Purkinje cell (primary cell): ENCODE data around the gene UNC5CL. TPM values are rescaled to one million over a fixed set of nuclear protein-coding genes. Genes with fewer than 3 reads are reported as not detected.

ENCODE experiments used
- polyA plus RNA-seq: library from polyadenylated mRNA; unstranded; fragments of >200 nt; fragmentation: Nextera tagmentation; gene quantifications from 2 replicates; pipeline ENCODE4 v1.2.1, GENCODE V29; 2014

Gene UNC5CL, protein sequence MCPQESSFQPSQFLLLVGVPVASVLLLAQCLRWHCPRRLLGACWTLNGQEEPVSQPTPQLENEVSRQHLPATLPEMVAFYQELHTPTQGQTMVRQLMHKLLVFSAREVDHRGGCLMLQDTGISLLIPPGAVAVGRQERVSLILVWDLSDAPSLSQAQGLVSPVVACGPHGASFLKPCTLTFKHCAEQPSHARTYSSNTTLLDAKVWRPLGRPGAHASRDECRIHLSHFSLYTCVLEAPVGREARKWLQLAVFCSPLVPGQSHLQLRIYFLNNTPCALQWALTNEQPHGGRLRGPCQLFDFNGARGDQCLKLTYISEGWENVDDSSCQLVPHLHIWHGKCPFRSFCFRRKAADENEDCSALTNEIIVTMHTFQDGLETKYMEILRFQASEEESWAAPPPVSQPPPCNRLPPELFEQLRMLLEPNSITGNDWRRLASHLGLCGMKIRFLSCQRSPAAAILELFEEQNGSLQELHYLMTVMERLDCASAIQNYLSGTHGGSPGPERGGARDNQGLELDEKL
- polyA plus RNA-seq: not detected in 2 replicates

DNA sequence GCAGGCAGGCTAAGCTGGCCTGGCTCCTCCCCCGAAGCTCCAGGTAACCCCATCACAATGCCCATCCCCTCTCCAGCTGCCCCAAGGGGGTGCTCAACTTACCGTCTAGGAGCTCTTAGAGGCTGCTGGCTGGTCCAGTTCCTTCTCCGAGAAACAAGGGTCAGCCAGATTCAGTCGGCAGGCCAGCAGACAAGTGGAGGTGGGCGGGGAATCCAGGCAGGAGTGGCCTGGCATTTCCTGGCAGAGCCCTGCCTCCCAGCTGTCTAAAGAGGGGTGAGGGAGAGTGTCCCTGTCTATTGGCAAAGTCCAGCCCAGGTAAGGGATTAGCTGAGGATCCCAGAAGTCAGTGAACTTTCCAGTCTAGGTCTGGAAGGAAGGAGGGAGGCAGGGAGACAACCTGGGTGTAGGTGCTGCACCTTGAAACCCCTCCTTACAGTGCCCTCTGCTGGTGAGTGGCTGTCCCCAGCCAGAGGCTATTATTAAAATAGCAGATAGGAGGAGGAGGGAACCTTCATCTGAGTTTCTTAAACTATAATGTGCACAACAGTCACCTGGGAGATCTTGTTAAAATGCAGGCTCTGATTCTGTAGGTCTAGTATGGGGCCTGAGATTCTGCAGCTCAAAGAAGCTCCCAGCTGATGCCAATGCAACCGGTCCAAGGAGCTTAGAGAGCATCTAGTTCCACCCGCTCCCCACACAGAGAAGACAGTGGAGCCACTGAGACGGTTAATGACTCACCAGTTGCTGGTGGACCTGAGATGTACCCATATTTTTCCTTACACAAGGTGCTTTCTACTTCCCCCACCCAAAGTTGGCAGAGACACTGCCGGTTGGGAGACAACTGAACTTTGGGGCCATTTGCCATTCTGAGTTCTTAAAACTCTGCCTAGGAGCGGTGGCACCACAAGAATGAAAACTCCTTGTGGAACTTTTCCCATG lies at the start of gene UNC5CL:
Gene UNC5CL, minus strand, starts transcription at position 162 of the 939 bp plus-strand sequence. CDS start 4,147 bp downstream, outside the sequence.

GRCh38 chr6:41072836-41073202 lies 33.8 kb upstream of the UNC5CL start, which contains the start of gene NFYA:
TSS of gene NFYA (plus strand) at chr6:41072974. CDS start at chr6:41079090, 6,116 bp downstream.

DNA sequence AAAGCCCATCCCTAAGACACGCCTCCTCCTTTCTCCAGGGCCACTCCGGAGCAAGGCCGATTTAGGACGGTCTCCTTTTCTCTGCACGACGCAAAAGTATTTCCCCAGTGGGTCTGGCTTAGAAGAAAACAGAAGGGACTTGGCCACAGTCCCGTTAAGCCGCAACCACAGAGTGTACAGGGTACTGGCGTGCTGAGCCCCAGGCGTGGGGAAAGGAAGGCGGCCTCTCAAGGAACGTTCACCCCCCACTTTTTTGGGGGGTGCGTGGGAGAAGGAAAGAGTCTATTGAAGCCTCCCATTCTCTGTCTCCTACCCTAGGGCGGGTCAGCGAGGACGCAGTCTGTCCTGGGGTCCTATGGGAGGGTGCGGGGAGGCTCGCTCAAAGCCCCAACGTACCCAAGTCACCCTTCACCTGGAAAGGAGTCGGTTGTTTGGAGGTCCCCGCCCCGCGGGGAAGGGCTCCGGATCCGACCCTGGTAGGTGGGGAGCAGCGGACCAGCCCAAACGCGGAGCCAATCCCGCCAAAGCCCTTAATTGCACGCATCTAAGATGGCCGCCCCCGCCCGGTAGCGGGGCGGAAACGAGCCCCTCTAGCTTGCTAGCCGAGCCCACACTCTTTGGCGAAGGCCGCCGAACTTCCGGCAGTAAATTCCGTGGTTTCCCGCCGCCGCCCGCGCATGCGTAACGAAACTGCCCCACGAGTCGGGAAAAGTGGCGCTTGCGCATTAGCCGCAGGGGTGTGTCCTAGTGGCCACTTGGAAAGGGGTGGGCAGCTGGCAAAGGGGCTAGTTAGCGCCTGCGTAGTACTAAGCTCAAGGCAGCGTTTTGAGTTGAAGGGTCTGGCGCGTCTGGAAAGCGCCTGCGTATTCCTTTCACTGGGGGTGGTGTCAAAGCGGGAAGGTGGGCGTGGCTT lies 33.2 kb upstream of the UNC5CL start, which contains the start of gene OARD1:
Gene OARD1, minus strand, starts transcription at position 434 of the 913 bp plus-strand sequence. CDS start 722 bp downstream, outside the sequence.

GRCh38 chr6:41053041-41053440 lies 14.0 kb upstream of the UNC5CL start, which contains the start of gene APOBEC2:
TSS of gene APOBEC2 (plus strand) at chr6:41053202. CDS start at chr6:41053348, 146 bp downstream.

DNA sequence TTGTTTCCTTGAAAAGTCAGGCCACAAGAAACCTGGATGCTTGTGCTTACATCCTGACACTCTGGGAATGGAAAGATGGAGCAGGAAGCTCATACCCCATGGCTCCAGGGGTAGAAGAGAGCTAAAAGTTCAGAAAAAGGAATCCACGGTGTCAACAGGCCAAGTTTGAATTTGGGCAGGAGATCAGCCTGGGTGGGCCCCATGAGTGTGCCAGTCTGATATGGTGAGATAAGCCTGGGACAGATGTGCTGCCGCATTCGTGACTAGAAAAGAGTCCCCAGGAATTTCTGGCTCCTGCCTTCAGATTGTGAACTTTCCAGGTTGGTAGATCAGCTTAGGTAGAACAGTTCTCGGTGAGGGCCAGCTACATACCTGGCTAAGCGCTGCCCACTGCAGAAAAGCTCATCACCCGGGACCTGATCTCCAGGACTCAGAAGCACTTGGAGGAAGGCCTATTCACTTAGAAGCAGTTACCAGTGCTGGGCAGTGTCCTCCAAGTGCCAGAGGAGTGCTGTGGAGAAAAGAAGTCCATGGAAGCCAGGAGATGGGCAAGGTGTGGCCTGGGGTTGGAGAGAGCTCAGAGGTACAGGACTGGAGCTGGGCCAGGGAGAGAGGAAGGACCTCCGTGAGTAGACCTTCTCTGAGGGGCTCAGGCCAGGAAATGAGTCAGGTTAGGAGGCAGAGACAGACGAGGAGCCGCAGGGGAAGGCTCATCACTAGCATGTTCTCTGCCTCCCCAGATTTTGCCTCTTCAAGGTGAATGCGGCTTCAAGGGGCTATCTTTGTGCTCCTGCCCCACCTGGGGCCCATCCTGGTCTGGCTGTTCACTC lies 3.4 kb upstream of the UNC5CL start, which contains the start of gene TSPO2:
Gene TSPO2, plus strand, starts transcription at position 242 of the 830 bp plus-strand sequence. Its CDS starts 519 bp downstream, at position 761.

Other genes with a start within 250 kb of the UNC5CL start
- not detected in 2 replicates for gene TSPO2, start 3.2 kb upstream of the UNC5CL start, polyA plus RNA-seq
- 4.9 and 6.3 TPM in 2 replicates for gene APOBEC2, start 14.0 kb upstream of the UNC5CL start, polyA plus RNA-seq
- gene OARD1, start 33.1 kb upstream of the UNC5CL start, polyA plus RNA-seq: 43.2 and 77.1 TPM in 2 replicates
- gene NFYA, start 33.8 kb upstream of the UNC5CL start, polyA plus RNA-seq: 4.0 and 4.2 TPM in 2 replicates
- not detected in 2 replicates for gene TREML1, start 115.1 kb upstream of the UNC5CL start, polyA plus RNA-seq
- gene TREM2, start 123.9 kb upstream of the UNC5CL start, polyA plus RNA-seq: not detected in 2 replicates
- gene TREML2, start 161.9 kb upstream of the UNC5CL start, polyA plus RNA-seq: not detected in 2 replicates
- not detected in 2 replicates for gene TREML4, start 189.1 kb upstream of the UNC5CL start, polyA plus RNA-seq
- gene TREM1, start 247.5 kb upstream of the UNC5CL start, polyA plus RNA-seq: not detected in 2 replicates